ENCODE results near the gene HSBP1L1.

DNA sequence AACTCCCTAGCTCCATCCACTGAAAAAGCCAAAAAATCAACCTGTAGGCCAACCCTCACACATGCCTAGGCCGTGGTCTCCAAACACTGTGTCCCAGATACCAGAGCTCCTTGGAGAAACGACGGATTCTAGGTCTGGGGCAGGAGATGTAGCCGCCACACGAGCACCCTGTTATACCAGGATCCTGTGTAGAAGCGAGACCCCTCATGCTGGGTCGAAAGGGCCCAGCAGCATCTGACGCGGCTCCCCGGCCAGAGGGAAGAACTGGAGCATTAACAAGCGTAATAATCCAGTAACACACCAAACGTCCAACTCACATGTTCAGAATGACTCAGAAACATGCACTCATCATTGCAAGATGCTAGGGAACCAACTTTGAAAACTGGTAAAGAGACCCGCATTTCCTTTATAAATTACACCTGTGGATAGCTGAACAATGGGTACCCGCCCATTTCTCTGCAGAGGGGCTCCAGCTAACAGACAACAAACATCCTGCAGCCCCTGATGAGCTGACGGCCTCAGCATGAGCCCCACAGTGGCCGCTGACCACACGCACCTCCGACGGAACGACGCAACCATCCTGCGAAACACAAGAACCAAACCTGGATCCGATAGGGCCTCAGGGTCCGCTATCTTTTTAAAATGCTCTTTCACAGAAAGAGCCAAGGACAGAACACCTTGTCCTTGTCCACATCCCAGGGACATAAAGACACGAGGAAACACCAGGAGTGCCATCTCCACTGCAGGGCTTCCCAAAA is 27.2 kb upstream of the HSBP1L1 start:
- TF ChIP-seq, protein P1, sequence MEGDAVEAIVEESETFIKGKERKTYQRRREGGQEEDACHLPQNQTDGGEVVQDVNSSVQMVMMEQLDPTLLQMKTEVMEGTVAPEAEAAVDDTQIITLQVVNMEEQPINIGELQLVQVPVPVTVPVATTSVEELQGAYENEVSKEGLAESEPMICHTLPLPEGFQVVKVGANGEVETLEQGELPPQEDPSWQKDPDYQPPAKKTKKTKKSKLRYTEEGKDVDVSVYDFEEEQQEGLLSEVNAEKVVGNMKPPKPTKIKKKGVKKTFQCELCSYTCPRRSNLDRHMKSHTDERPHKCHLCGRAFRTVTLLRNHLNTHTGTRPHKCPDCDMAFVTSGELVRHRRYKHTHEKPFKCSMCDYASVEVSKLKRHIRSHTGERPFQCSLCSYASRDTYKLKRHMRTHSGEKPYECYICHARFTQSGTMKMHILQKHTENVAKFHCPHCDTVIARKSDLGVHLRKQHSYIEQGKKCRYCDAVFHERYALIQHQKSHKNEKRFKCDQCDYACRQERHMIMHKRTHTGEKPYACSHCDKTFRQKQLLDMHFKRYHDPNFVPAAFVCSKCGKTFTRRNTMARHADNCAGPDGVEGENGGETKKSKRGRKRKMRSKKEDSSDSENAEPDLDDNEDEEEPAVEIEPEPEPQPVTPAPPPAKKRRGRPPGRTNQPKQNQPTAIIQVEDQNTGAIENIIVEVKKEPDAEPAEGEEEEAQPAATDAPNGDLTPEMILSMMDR (IDR thresholded peaks at IDR 0.05), result no peak
- TF ChIP-seq POLR2A (IDR thresholded peaks at IDR 0.05), result no peak
- no peak for TF ChIP-seq POLR2AphosphoS5 (IDR thresholded peaks at IDR 0.05)
- TF ChIP-seq EP300 (IDR thresholded peaks at IDR 0.05), result no peak

Measured in stomach (tissue), 4 donors.